NCI-H1694 treated with DMSO at 0.1 percent for 48 hours (cell line): ENCODE data around the gene PRR20C.
"Not testable (repeated sequence)": the region's sequence is repeated elsewhere in the genome, so short reads cannot be mapped to it uniquely, and the experiment has no call there.

Source experiments
- DNase-seq: peaks from one replicate; lab custom pipeline; 2025; lab: John Stamatoyannopoulos, UW

The PRR20C gene

GRCh38 chr13:57153761-57154160 is at the start of gene PRR20C:
Gene PRR20C, plus strand, starts transcription at chr13:57154061. Its CDS starts 387 bp downstream, at chr13:57154448.
- not testable (repeated sequence) for DNase-seq

- no peak for DNase-seq
Observed at GRCh38 chr13:57114945-57115344, 38.9 kb upstream of the PRR20C start.

- peak; percentile 36 for DNase-seq
Observed at GRCh38 chr13:57123681-57124080, 30.2 kb upstream of the PRR20C start.

- no peak for DNase-seq
Observed at GRCh38 chr13:57128909-57129308, 25.0 kb upstream of the PRR20C start.

- DNase-seq = no peak
Observed at GRCh38 chr13:57136093-57136492, 17.8 kb upstream of the PRR20C start.

GRCh38 chr13:57137585-57137984 is 16.3 kb upstream of the PRR20C start:
- no peak for DNase-seq

GRCh38 chr13:57138988-57139387 is 14.9 kb upstream of the PRR20C start:
- DNase-seq = no peak

GRCh38 chr13:57139781-57140180 is 14.1 kb upstream of the PRR20C start:
- DNase-seq = not testable (repeated sequence)

- DNase-seq = not testable (repeated sequence)
Observed at GRCh38 chr13:57140235-57140968, 13.5 kb upstream of the PRR20C start, which contains the start of gene PRR20A. Gene PRR20A, plus strand, starts transcription at chr13:57140918. Its CDS starts 387 bp downstream, at chr13:57141305.

GRCh38 chr13:57147188-57147587 is 6.7 kb upstream of the PRR20C start, which contains the start of gene PRR20B:
Gene PRR20B, plus strand, starts transcription at chr13:57147488. Its CDS starts 387 bp downstream, at chr13:57147875.
- not testable (repeated sequence) for DNase-seq

- DNase-seq = not testable (repeated sequence)
Observed at GRCh38 chr13:57148106-57148505, 5.8 kb upstream of the PRR20C start.

GRCh38 chr13:57160332-57160731 is 6.5 kb downstream of the PRR20C start, which contains the start of gene PRR20D:
Gene PRR20D, plus strand, starts transcription at chr13:57160632. Its CDS starts 387 bp downstream, at chr13:57161019.
- DNase-seq = not testable (repeated sequence)

GRCh38 chr13:57166897-57167296 is 13.0 kb downstream of the PRR20C start, which contains the start of gene PRR20E:
Gene PRR20E, plus strand, starts transcription at chr13:57167197. Its CDS starts 387 bp downstream, at chr13:57167584.
- not testable (repeated sequence) for DNase-seq

GRCh38 chr13:57191667-57192066 is 37.8 kb downstream of the PRR20C start:
- no peak for DNase-seq
